Measurements from ENCODE around the gene CHID1.

GRCh38 chr11:957212-957920, 46.8 kb upstream of the CHID1 start:
- TF ChIP-seq POLR2A (IDR thresholded peaks at IDR 0.05), result no peak
- no peak for TF ChIP-seq CTCF (IDR thresholded peaks at IDR 0.05)

All from breast epithelium (tissue), 3 donors.